MCF 10A (cell line): ENCODE results near the gene CIAO2B. TPM values are rescaled to one million over a fixed set of nuclear protein-coding genes. Genes with fewer than 3 reads are reported as not detected.
A peak's percentile ranks its signal among the peaks of the same experiment; 100 is the strongest.

ENCODE experiments used
- BruUV-seq: library from RNA; stranded (reverse); fragments of 400-500 nt; replicated peaks from 2 replicates; lab custom pipeline; 2021; lab: Mats Ljungman, UMichigan
- CTCF ChIA-PET: fragments of 300-600 bp; sonication (Branson Sonifier 250); formaldehyde crosslinking; extraction: SDS; loops from one replicate; lab custom pipeline; 2021; ENCODE audit warnings: antibody characterized with exemption, inconsistent platforms; lab: Yijun Ruan, JAX
- POLR2A ChIA-PET: fragments of 300-600, 350-650 bp; sonication (Branson Sonifier 250); formaldehyde crosslinking; extraction: SDS; loops from one replicate; lab custom pipeline; 2020; ENCODE audit warnings: antibody characterized with exemption, inconsistent platforms; lab: Yijun Ruan, JAX
- DNase-seq: peaks from one replicate; pipeline ENCODE4 v3.0.0-alpha.2; 2018; ENCODE audit not compliant: unreplicated experiment
- H3K27ac Mint-ChIP-seq: one replicate; pipeline ENCODE4 v1.8.0; 2022; ENCODE audit warnings: mild to moderate bottlenecking, low read depth, mixed read lengths; ENCODE audit not compliant: unreplicated experiment
- H3K27me3 Mint-ChIP-seq: one replicate; pipeline ENCODE4 v1.8.0; 2022; ENCODE audit warnings: mixed read lengths; ENCODE audit not compliant: insufficient read depth, unreplicated experiment
- H3K36me3 Mint-ChIP-seq: one replicate; pipeline ENCODE4 v1.8.0; 2022; ENCODE audit warnings: mild to moderate bottlenecking, moderate library complexity, mixed read lengths; ENCODE audit not compliant: insufficient read depth, unreplicated experiment
- H3K4me1 Mint-ChIP-seq: one replicate; pipeline ENCODE4 v1.8.0; 2022; ENCODE audit warnings: mixed read lengths; ENCODE audit not compliant: insufficient read depth, unreplicated experiment
- H3K4me3 Mint-ChIP-seq: one replicate; pipeline ENCODE4 v1.8.0; 2022; ENCODE audit warnings: mild to moderate bottlenecking, moderate library complexity, mixed read lengths; ENCODE audit not compliant: unreplicated experiment
- H3K9me3 Mint-ChIP-seq: one replicate; pipeline ENCODE4 v1.8.0; 2022; ENCODE audit warnings: mixed read lengths; ENCODE audit not compliant: unreplicated experiment
- CTCF ChIP-seq: fragments of 200-600 bp; IDR thresholded peaks from one replicate; pipeline ENCODE4 v1.8.0; 2022; ENCODE audit warnings: antibody characterized with exemption, mild to moderate bottlenecking; ENCODE audit not compliant: unreplicated experiment
- intact Hi-C: fragments of 100-400 bp; cut with micrococcal nuclease; formaldehyde crosslinking; loops from 2 replicates; pipeline ENCODE4 v1.14.1; 2022
- total RNA-seq: library from RNA; stranded (reverse); gene quantifications from 2 replicates; pipeline ENCODE4 v1.2.3, GENCODE V29; 2022

CIAO2B gene
- total RNA-seq, 1 experiment from 2014 or later: 133 TPM

GRCh38 chr16:66927918-66928649 is 6.1 kb downstream of the CIAO2B start:
- no peak for TF ChIP-seq CTCF
- no TSS peak for BruUV-seq
- H3K4me1 Mint-ChIP-seq: peaks cover 46% of the 10 kb centered on the region
- POLR2A ChIA-PET: interaction anchor here (0.6 to 3.0 kb wide), 16 partner anchors 8 to 168 kb away, joined by 3 to 16 read pairs (median 3); partner anchors contain the start of genes CDH16 and PDP2
- H3K27ac Mint-ChIP-seq: peak overlapping the region; percentile 69
- CTCF ChIA-PET: interaction anchor here (0.6 to 4.1 kb wide), 10 partner anchors 9 to 267 kb away, joined by 3 to 62 read pairs (median 4); partner anchors contain the start of gene CDH16
- no peak overlapping the region for H3K4me3 Mint-ChIP-seq
- intact Hi-C loops: loop anchor here (1.0 kb wide), 1 partner anchor 33 kb away; no protein-coding TSS in a partner anchor
- H3K27me3 Mint-ChIP-seq: no peaks in the 10 kb centered on the region
- DNase-seq: peak; percentile 70
- no peaks in the 10 kb centered on the region for H3K9me3 Mint-ChIP-seq
- H3K36me3 Mint-ChIP-seq: peaks cover 22% of the 10 kb centered on the region

GRCh38 chr16:66926961-66927436 is 7.2 kb downstream of the CIAO2B start:
- POLR2A ChIA-PET: interaction anchor here (0.9 to 3.0 kb wide), 7 partner anchors 9 to 46 kb away, joined by 3 to 16 read pairs (median 3); partner anchors contain the start of gene PDP2
- peak overlapping the region; percentile 69 for H3K27ac Mint-ChIP-seq
- H3K4me1 Mint-ChIP-seq: peaks cover 36% of the 10 kb centered on the region
- no peaks in the 10 kb centered on the region for H3K27me3 Mint-ChIP-seq
- no TSS peak for BruUV-seq
- DNase-seq: peak; percentile 79
- no peak for TF ChIP-seq CTCF
- intact Hi-C loops: no loop called here
- H3K4me3 Mint-ChIP-seq: no peak overlapping the region
- peaks cover 22% of the 10 kb centered on the region for H3K36me3 Mint-ChIP-seq
- no peaks in the 10 kb centered on the region for H3K9me3 Mint-ChIP-seq
- CTCF ChIA-PET: interaction anchor here (0.6 to 4.1 kb wide), 4 partner anchors 8 to 114 kb away, joined by 3 to 62 read pairs (median 14); partner anchors contain the start of gene CDH16

- intact Hi-C loops: no loop called here
- DNase-seq: no peak
- Mint-ChIP-seq H3K27ac (peak overlapping the region; percentile 69), H3K36me3 (peaks cover 17% of the 10 kb centered on the region), H3K9me3 (no peaks in the 10 kb centered on the region), H3K4me3 (no peak overlapping the region), H3K27me3 (no peaks in the 10 kb centered on the region), H3K4me1 (peaks cover 36% of the 10 kb centered on the region)
- ChIA-PET CTCF (interaction anchor here (0.6 to 4.1 kb wide), 3 partner anchors 7 to 114 kb away, joined by 3 to 62 read pairs (median 23); partner anchors contain the start of gene CDH16), POLR2A (interaction anchor here (0.9 to 3.0 kb wide), 4 partner anchors 10 to 30 kb away, joined by 3 to 16 read pairs (median 7); no protein-coding TSS in a partner anchor)
- BruUV-seq: no TSS peak
- TF ChIP-seq CTCF: no peak
Measured at GRCh38 chr16:66926171-66926947, 7.8 kb downstream of the CIAO2B start.
